Effector memory CD4-positive, alpha-beta T cell (primary cell): ENCODE results near the gene MDK.
A peak's percentile ranks its signal among the peaks of the same experiment; 100 is the strongest.

Source experiments
- DNase-seq, 3 donors: peaks; one replicate each; pipeline ENCODE4 v3.0.0-alpha.2; 2020
- H3K27ac ChIP-seq: 2 replicates; pipeline ENCODE4 v1.7.0; 2013; ENCODE audit warnings: mild to moderate bottlenecking, low read length, moderate library complexity; ENCODE audit not compliant: insufficient read depth, poor library complexity, severe bottlenecking
- H3K27me3 ChIP-seq: replicated peaks from 2 replicates; pipeline ENCODE4 v1.7.0; 2013; ENCODE audit warnings: mild to moderate bottlenecking, low read length; ENCODE audit not compliant: insufficient read depth, control insufficient read depth, poor library complexity, severe bottlenecking
- H3K36me3 ChIP-seq: 2 replicates; pipeline ENCODE4 v1.7.0; 2013; ENCODE audit warnings: mild to moderate bottlenecking, low read length, moderate library complexity; ENCODE audit not compliant: control insufficient read depth, insufficient read depth
- H3K4me1 ChIP-seq: 2 replicates; pipeline ENCODE4 v1.7.0; 2013; ENCODE audit warnings: low read length, mild to moderate bottlenecking; ENCODE audit not compliant: control insufficient read depth, insufficient read depth, poor library complexity, severe bottlenecking
- H3K4me3 ChIP-seq: 2 replicates; pipeline ENCODE4 v1.7.0; 2013; ENCODE audit warnings: low read length, low read depth, mild to moderate bottlenecking; ENCODE audit not compliant: insufficient read depth, poor library complexity, severe bottlenecking
- H3K9me3 ChIP-seq: 2 replicates; pipeline ENCODE4 v1.7.0; 2013; ENCODE audit warnings: mild to moderate bottlenecking, low read length, moderate library complexity; ENCODE audit not compliant: control insufficient read depth

Gene MDK

DNA sequence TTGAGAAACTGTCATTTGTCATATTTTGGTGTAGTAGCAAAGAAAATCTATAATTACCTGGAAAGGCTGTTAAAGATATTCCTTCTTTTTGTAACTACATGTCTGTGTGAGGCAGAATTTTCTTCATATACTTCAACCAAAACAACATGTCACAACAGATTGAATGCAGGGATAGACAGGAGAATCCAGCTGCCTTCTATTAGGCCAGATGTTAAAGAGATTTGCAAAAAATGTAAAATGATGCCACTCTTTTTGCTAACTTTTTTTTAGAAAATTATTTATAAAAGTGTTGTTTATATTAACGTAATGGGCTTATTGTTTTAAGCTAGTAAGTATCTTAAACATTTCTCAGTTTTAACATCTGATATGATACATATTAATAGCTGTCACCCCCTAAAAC, 21.5 kb upstream of the MDK start:
- Histone ChIP-seq H3K36me3 (peaks cover 8% of the 10 kb centered on the region), H3K27ac (no peak overlapping the region), H3K4me1 (peaks cover 30% of the 10 kb centered on the region), H3K4me3 (no peak overlapping the region), H3K27me3 (no peaks in the 10 kb centered on the region), H3K9me3 (no peaks in the 10 kb centered on the region)
- DNase-seq = no peak

DNA sequence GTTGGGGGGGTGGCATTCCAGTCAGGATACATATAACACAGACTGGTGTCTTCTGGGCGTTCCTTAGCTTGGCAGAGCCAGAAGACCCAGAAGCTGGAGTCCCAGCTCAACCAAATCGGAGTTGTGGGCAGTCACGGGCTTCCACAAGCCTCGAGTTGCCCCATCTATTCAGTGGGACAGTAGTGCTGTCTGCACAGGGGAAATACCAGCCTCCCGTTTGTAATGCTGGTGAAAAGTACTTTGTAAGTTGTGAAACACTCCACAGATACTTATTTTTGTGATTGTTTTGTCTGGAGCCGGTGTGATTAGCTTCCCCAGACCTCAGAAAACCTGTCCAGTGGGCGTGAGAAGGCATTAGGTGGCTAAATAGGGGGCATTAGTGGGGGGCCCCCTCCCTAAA, 20.6 kb upstream of the MDK start:
- H3K4me1 ChIP-seq = peaks cover 26% of the 10 kb centered on the region
- no peaks in the 10 kb centered on the region for H3K9me3 ChIP-seq
- peaks cover 17% of the 10 kb centered on the region for H3K36me3 ChIP-seq
- no peak for DNase-seq
- peak overlapping the region; percentile 56 for H3K27ac ChIP-seq
- H3K27me3 ChIP-seq = no peaks in the 10 kb centered on the region
- H3K4me3 ChIP-seq = peak overlapping the region; percentile 30

DNA sequence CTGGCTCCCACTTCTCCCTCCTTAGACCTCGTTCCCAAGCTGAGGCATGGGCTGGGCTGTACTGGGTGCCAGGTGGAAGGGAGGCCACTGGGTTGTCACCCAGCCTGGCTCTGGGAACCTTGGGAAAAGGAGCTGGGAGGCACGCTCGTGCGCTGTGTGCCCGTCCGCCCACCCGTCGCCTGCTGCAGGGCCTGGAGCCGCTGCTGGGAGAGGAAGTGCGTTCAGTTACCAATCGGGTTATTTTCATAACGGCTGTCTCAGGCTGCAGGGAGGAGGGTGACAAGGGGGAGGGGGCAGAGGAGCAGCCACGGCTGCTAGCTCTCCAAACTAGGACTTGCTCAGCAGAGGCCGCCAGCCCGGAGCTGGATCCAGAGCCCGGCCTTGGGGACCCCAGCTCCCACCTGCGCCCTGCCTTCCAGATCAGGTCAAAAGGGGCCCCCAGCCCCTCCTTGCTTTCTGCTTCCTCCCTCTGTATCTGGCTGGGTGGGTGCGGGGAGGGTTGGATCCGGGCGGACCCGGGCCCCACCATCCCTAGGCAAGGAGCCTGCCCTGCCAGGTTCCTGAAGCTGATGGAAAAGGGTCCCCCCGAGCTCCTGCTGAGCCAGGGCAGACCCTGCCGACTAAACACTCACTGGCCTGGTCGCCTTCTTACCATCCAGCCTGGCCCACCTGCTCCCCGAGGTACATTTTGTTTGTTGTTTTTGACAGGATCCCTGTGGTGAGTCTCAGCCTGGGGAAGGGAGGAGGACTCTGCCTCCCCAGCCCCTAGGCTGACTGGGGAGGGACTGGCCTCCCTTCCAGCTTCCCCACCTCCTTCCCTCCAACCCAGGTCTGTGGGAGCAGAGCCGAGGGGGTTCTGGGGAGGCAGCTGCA, 19.9 kb upstream of the MDK start:
- Histone ChIP-seq H3K9me3 (no peaks in the 10 kb centered on the region), H3K36me3 (peaks cover 20% of the 10 kb centered on the region), H3K4me3 (peak overlapping the region; percentile 30), H3K4me1 (peaks cover 27% of the 10 kb centered on the region), H3K27me3 (no peaks in the 10 kb centered on the region), H3K27ac (peak overlapping the region; percentile 56)
- peak in 2 of 3 donors; percentile 32 to 45 for DNase-seq

DNA sequence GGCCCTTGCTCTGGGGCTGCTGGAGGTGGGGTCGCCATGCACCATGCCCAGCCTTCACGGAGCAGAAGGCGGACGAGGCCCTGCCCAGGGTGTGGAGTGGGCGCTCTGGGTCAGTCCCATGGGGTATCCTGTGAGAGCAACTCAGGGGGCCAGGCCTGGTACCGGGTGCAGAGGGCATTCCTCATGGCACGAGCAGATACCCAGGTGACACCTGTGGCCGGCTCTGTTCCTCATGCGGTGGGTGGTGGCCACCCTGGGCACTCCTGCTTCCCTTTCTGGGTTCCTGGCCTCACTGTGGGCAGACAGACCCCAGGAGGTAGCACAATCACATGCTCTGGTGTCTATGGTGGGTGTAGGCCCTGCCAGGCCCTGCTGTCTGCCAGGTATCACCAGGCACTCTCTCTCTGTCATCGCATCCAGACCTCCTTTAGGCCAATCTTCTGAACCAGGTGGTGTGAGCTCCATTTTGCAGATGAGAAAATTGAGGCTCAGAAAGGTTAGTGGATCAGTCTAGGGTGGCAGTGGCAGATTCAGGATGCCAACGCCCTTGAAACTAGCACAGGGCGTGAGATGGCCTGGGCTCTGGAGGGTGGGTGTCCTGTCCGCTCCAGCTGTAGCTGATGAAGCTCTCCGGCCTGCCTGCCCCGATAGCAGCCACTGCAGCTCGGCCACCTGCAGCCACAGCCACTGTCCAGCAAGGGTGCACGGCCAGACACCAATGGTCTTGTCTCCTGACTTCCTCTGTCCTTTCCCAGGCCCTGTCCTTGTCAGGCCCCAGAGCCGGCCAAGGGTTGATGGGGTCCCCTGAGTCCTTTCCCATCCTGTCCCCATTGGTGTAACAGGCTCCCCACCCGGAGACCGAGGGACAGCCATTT, 19.1 kb upstream of the MDK start:
- Histone ChIP-seq H3K27me3 (no peaks in the 10 kb centered on the region), H3K27ac (peak overlapping the region; percentile 56), H3K4me1 (peaks cover 35% of the 10 kb centered on the region), H3K4me3 (no peak overlapping the region), H3K36me3 (peaks cover 21% of the 10 kb centered on the region), H3K9me3 (no peaks in the 10 kb centered on the region)
- no peak for DNase-seq

DNA sequence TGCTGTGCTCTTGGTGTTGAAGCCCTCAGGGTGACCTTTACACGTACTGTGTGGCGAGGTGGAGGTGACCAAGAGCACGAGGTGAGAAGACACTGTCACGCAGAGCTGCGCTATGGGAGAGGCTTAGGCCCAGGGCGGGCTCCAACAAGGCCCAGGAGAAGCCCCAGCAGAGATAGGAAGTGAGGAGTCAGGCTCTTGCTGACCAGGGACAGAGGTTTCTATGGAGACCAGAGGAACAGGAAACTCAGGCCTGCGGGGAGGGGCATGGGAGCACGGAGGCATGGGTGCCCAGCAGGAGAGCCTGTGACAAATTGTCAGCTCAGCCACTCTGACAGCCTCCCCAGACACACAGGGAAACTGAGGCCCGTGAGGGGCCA, 18.4 kb upstream of the MDK start:
- Histone ChIP-seq H3K4me1 (peaks cover 35% of the 10 kb centered on the region), H3K4me3 (no peak overlapping the region), H3K9me3 (no peaks in the 10 kb centered on the region), H3K36me3 (peaks cover 25% of the 10 kb centered on the region), H3K27me3 (no peaks in the 10 kb centered on the region), H3K27ac (peak overlapping the region; percentile 56)
- no peak for DNase-seq

DNA sequence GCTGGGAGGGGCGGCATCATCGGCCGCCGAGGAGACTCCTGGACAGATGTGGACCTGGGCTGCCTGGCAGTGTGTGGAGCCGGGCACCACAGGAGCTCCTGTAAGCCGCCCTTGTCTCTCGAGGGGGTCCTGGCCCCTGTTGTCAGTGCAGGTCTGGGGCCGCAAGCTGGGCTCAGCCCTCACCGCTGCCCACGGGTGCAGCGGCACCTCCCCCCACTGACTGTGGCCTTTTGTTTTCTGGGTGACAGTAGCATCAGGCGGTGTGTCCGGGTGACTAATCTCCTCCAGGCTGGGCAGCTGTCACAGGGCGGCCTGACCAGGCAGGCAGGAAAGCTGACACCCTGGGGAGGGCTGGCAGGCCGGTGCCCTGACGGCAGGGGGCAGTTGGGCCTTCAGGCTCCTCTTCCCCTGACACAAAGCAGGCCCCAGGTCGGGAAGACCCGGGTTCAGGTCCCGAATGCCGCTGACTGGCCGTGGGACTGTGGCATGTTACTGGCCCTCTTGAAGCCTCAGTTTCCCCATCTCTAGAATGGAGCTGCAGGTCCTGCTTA, 17.9 kb upstream of the MDK start:
- Histone ChIP-seq H3K36me3 (peaks cover 30% of the 10 kb centered on the region), H3K27ac (peak overlapping the region; percentile 56), H3K9me3 (no peaks in the 10 kb centered on the region), H3K4me3 (no peak overlapping the region), H3K4me1 (peaks cover 35% of the 10 kb centered on the region), H3K27me3 (no peaks in the 10 kb centered on the region)
- no peak for DNase-seq

DNA sequence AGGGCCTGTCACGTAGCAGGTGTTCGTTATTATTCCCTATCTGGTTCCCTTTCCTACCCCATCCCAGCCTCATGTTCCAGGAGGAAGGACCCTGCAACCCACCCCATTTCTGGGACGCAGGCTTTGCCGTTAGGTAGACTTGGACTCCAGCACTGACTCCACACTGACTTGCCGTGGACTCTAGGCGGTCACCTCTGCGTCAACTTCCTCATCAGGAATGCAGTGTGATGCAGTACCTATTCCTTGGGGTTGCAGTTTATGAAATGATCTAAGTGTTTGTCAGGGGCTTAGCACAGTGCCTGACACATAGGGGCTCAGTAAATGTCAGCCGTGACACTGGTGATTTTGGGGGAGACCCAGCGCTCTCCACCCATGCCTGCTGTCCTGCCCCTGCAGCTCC, 17.4 kb upstream of the MDK start:
- H3K4me3 ChIP-seq = no peak overlapping the region
- no peaks in the 10 kb centered on the region for H3K9me3 ChIP-seq
- peaks cover 34% of the 10 kb centered on the region for H3K36me3 ChIP-seq
- H3K27ac ChIP-seq = no peak overlapping the region
- no peaks in the 10 kb centered on the region for H3K27me3 ChIP-seq
- H3K4me1 ChIP-seq = peaks cover 35% of the 10 kb centered on the region
- DNase-seq = no peak

DNA sequence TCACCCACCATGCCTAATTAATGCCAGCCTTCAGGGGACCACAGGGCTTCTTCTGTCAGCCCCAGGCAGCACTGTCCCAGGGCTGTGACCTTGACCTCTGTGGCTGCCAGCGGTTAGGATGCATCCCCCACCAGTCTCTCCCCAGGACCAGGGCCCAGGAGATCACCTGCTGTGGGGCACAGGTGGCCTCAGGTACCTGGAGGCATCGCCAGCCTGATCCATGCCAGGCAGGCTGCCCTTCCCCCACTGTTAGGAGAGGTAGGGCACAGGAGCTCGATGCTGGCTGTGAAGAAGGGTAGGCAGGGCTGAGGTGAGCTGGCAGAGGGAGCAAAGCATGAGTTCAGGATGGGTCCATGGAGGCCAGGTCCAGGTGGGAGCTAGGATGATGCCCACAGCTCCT, 16.7 kb upstream of the MDK start:
- Histone ChIP-seq H3K27ac (peak overlapping the region; percentile 14), H3K4me3 (no peak overlapping the region), H3K36me3 (peaks cover 42% of the 10 kb centered on the region), H3K9me3 (no peaks in the 10 kb centered on the region), H3K27me3 (no peaks in the 10 kb centered on the region), H3K4me1 (peaks cover 35% of the 10 kb centered on the region)
- no peak for DNase-seq

DNA sequence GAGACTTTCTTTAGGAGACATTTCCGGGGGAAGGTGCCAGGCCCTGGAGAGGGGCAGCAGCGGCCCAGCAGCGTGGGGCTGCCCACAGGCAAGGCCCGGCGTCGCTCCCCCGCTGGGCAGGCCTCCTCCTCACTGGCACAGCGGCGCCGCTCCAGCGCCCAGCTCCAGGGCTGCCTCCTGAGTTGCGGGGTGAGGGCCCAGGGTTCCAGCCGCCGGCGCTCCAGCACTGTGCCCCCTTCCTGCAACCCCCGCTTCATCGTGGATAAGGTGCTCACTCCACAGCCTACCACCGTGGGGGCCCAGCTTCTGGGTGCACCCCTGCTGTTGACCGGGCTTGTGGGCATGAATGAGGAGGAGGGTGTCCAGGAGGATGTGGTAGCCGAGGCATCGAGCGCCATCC, 15.2 kb upstream of the MDK start:
- H3K9me3 ChIP-seq = no peaks in the 10 kb centered on the region
- H3K4me1 ChIP-seq = peaks cover 27% of the 10 kb centered on the region
- no peaks in the 10 kb centered on the region for H3K27me3 ChIP-seq
- no peak overlapping the region for H3K4me3 ChIP-seq
- H3K27ac ChIP-seq = no peak overlapping the region
- H3K36me3 ChIP-seq = peaks cover 56% of the 10 kb centered on the region
- DNase-seq = no peak
